Peyer's patch (tissue), 4 donors: ENCODE results near the gene PTPRU.

Experiments
- CTCF ChIP-seq, 6 experiments: fragments of 450-650 bp in 4 of 6; fragments of 200-600 bp in 2 of 6; sonication (generic) in 1 of 6; IDR thresholded peaks; one replicate each; pipeline ENCODE4 v1.5.1; 2017 to 2019; ENCODE audit warnings: antibody characterized with exemption in 6 of 6, mild to moderate bottlenecking in 3 of 6, moderate library complexity in 1 of 6
- POLR2A ChIP-seq, 2 donors: fragments of 450-650 bp; IDR thresholded peaks; one replicate each; pipeline ENCODE4 v1.5.1; 2017; ENCODE audit warnings: antibody characterized with exemption in 2 of 2, mild to moderate bottlenecking in 2 of 2, moderate library complexity in 2 of 2

DNA sequence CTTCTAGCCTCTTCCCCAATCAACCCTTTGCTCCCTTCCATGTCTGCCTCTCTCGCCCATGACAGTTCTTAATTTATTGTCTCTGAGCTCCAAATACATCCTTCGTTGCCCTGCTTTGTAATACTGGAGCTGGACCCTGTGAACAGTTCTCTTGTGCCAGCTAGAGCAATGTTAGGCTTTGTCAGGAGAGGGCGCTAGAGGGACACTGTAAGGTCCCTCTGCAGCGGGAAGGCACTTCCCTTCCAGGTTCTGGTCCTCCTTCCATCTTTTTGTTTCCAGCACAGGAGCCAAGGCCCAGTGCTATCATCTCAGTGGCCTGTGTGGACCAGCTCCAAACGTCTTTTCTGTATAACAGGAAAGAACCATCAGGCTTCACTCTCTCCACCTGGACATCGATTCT is 95.9 kb downstream of the PTPRU start:
- peak in 2 of 6 experiments; percentile 21 to 27 for TF ChIP-seq CTCF (IDR thresholded peaks at IDR 0.05)
- no peak for TF ChIP-seq POLR2A (IDR thresholded peaks at IDR 0.05)
